ENCODE measurements around the gene FBN3. TPM values are rescaled to one million over a fixed set of nuclear protein-coding genes. Genes with fewer than 3 reads are reported as not detected.

FBN3 gene
- total RNA-seq, 4 donors from 2014 or later: 0.02 TPM; not detected in 3

GRCh38 chr19:8054169-8054568 is 95.2 kb downstream of the FBN3 start:
- 33% methylated on average over 1 of the region's 9 CpGs; no CpG with 5 or more reads in 1 of the 2 donors for whole genome bisulfite sequencing, 2 donors (ENCODE audit: low coverage in 1 of 2)
- Histone ChIP-seq H3K9me3 (no peaks in the 10 kb centered on the region), H3K4me3 (no peak overlapping the region), H3K27me3 (peaks cover 15% of the 10 kb centered on the region), H3K4me1 (peaks cover 0 to 11% (median 9%) of the 10 kb centered on the region in 3 donors), H3K27ac (no peak overlapping the region), H3K36me3 (no peaks in the 10 kb centered on the region)
- no peak for TF ChIP-seq EP300 (IDR thresholded peaks at IDR 0.05)
- TF ChIP-seq CTCF (IDR thresholded peaks at IDR 0.05): no peak
- TF ChIP-seq POLR2AphosphoS5 (IDR thresholded peaks at IDR 0.05): no peak
- no peak for TF ChIP-seq POLR2A (IDR thresholded peaks at IDR 0.05)
- ATAC-seq: no peak

DNA sequence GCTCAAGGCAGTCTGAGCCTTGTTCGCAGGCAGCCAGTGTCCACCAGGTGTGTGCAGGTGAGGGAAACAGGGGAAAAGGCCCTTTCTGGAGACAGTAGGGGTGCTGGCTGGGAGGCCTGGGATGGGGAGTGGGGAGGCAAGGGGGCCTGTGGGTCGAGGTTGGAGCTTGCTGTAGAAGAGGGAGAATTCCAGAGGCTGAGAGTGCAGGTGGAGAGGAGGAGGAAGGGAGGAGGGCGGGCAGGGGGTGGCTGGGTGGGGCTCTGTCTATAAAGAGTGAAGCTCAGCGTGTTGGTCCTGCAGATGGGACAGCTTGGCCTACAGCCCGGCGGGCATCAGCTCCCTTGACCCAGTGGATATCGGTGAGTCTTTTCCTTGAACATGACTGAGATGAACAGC is 96.9 kb downstream of the FBN3 start, which contains the start of gene CCL25:
Gene CCL25, plus strand, starts transcription at position 297 of the 396 bp plus-strand sequence. CDS start 290 bp downstream, outside the sequence.
- ATAC-seq: no peak
- Histone ChIP-seq H3K4me1 (peaks cover 0 to 11% (median 9%) of the 10 kb centered on the region in 3 donors), H3K9me3 (no peaks in the 10 kb centered on the region), H3K27me3 (peaks cover 26% of the 10 kb centered on the region), H3K4me3 (no peak within 1 kb of the TSS), H3K27ac (no peak within 1 kb of the TSS), H3K36me3 (no peaks in the 10 kb centered on the region)
- 73% methylated on average over 5 of the region's 7 CpGs; no CpG with 5 or more reads in 1 of the 2 donors for WGBS, 2 donors (ENCODE audit: low coverage in 1 of 2)
- TF ChIP-seq POLR2AphosphoS5 (IDR thresholded peaks at IDR 0.05) (no peak), POLR2A (IDR thresholded peaks at IDR 0.05) (no peak), EP300 (IDR thresholded peaks at IDR 0.05) (no peak), CTCF (IDR thresholded peaks at IDR 0.05) (no peak)

DNA sequence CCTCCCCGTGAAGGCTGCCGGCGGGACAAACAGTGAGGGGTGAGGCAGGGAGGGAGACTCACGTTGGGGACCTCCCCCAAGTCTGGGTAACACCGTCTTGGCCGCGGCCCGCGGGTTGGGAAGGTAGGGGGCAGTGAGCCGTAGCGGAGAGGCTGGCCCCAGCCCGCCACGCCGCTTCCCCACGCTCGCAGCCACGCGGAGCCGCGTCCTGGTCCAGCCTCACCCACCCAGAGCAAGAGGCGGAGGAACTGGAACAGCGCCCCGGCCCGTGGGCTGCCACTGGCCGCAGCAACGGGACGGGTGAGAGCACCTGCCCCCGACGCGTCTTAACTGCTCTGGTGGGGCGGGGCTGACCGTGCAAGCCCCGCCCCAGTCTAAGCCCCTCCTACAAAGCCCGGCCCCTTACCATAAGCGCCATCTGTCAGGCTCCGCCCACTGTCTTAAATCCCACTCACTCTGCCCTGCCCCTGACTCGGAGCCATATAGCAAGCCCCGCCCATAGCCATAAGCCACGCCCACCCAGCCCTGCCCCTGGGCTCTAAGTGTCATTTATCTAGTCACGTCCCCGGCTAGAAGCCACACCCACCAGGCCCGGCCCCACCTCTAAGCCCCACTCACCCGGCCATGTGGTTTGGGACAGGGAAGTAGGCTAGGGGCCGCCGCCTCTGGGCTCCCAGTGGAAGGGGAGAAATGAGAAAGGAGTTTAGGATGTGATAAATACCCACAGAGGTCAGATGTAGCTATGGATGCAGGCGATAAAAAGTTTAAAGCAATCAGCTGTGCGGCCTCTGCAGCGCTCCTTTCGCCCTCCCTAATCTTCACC is 98.9 kb downstream of the FBN3 start:
- Histone ChIP-seq H3K27me3 (peaks cover 35% of the 10 kb centered on the region), H3K9me3 (no peaks in the 10 kb centered on the region), H3K36me3 (no peaks in the 10 kb centered on the region), H3K27ac (no peak overlapping the region), H3K4me3 (peak overlapping the region in 1 of 2 donors; percentile 43), H3K4me1 (peaks cover 0 to 11% (median 9%) of the 10 kb centered on the region in 3 donors)
- TF ChIP-seq CTCF (IDR thresholded peaks at IDR 0.05): no peak
- no peak for TF ChIP-seq POLR2A (IDR thresholded peaks at IDR 0.05)
- TF ChIP-seq EP300 (IDR thresholded peaks at IDR 0.05): no peak
- TF ChIP-seq POLR2AphosphoS5 (IDR thresholded peaks at IDR 0.05): no peak
- peak; percentile 82 for ATAC-seq
- WGBS, 2 donors (ENCODE audit: low coverage in 1 of 2): 28 to 64% methylated on average over 4 to 11 of the region's 49 CpGs

- Histone ChIP-seq H3K36me3 (no peaks in the 10 kb centered on the region), H3K27ac (no peak overlapping the region), H3K4me1 (peaks cover 0 to 11% (median 9%) of the 10 kb centered on the region in 3 donors), H3K9me3 (no peaks in the 10 kb centered on the region), H3K4me3 (no peak overlapping the region), H3K27me3 (peaks cover 53% of the 10 kb centered on the region)
- WGBS, 2 donors (ENCODE audit: low coverage in 1 of 2): 45% methylated on average over 2 of the region's 3 CpGs; no CpG with 5 or more reads in 1 of the 2 donors
- ATAC-seq: no peak
- TF ChIP-seq POLR2AphosphoS5 (IDR thresholded peaks at IDR 0.05) (no peak), EP300 (IDR thresholded peaks at IDR 0.05) (no peak), CTCF (IDR thresholded peaks at IDR 0.05) (no peak), POLR2A (IDR thresholded peaks at IDR 0.05) (no peak)
These were observed 102.7 kb downstream of the FBN3 start for GRCh38 chr19:8046569-8047165.

Data from gastroesophageal sphincter (tissue), 4 donors.